ENCODE data around the gene HIBADH.

DNA sequence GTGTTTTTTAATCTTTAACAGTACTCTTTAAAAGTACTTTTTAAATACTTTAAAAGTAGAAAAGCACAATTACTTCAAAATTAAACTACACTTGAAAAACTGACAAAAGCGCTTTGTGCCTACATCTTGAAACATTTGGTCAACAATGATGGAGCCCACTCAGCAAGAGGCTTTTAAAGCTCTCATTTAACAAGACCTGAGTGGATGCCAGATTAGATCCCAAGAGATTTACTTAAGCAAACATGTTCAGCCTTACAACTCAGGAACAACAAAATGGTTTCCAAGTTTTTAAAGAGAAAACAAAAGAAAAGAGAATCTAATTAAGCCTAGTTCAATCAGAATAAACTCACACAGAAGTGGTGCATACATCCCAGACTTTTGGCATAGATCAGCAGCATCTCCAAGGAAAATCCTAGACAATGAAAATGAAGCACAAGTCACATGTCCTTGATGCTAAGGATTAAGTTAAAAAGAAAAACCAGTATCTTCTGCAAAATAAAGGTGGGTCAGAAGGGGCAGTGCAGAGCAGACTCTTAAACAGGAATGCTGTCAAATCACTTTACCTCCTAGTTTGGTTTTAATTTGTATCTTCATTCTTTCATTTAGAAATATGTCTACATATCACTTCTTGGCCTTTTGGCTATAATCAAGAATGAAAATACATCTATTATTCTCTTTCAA, 26.2 kb downstream of the HIBADH start:
- TF ChIP-seq CTCF (IDR thresholded peaks at IDR 0.05; ENCODE audit: insufficient read depth, low read length) (no peak), POLR2AphosphoS5 (IDR thresholded peaks at IDR 0.05; ENCODE audit: low read depth) (no peak), GABPA (IDR thresholded peaks at IDR 0.05; ENCODE audit: low read depth) (no peak)
